NT2/D1 (cell line): ENCODE measurements around the gene CAMTA1.

ENCODE experiments used
- SUZ12 ChIP-seq: IDR thresholded peaks from 2 replicates; pipeline ENCODE4 v1.6.1; 2011; ENCODE audit not compliant: insufficient read length, insufficient read depth; ENCODE audit errors: extremely low read depth
- YY1 ChIP-seq: IDR thresholded peaks from 2 replicates; pipeline ENCODE4 v1.6.1; 2011; ENCODE audit not compliant: insufficient read length, insufficient read depth
- ZNF274 ChIP-seq: IDR thresholded peaks from 2 replicates; pipeline ENCODE4 v1.6.1; 2011; ENCODE audit warnings: mild to moderate bottlenecking, low read depth, low read length

DNA sequence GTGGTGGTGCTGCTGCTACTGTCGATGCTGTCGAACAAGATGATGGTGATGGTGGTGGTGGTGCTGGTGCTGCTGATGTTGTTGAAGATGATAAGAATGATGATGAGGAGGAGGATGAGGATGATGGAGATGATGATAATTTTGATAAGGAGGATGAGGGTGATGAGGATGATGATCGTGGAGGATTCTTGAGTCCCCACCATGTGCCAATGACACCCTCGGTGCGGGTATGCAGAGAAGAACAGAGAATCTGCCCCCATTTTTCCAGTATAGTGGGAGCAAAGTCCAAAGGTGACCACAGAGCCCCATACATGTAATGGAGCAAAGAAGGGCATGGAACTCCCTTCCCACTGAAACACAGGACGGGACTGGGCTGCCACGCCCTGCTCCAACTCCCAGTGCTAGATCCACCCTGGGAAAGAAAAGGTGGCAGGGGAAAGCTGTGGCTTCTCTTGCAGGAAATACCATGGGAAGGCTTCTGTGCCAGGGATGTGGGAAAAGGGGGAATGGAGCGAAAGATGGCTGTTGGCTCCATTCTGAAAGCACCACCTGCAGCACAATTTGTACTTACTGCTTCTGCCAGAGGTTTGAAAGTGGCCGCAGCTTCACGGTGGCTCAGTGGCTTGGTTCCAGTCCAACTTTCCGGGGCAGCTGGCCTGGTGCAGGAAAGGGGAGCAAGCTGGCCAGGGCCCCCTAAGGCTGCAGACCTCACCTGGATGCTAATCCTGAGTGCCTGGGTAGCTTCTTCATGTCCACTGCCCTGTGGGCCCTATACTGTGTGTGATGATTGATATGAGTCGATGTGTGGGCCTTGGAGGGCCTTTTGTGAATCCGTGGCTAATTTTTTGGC, 598.6 kb downstream of the CAMTA1 start:
- no peak for TF ChIP-seq ZNF274
- TF ChIP-seq YY1 = no peak
- no peak for TF ChIP-seq SUZ12
